HepG2 (cell line): ENCODE results near the gene SUV39H2. TPM values are rescaled to one million over a fixed set of nuclear protein-coding genes. Genes with fewer than 3 reads are reported as not detected.
"Not testable (repeated sequence)": the region's sequence is repeated elsewhere in the genome, so short reads cannot be mapped to it uniquely, and the experiment has no call there.

Experiments
- ATAC-seq: fragments of 200-7000 bp; cut with Tn5 transposase; 3 replicates; pipeline ENCODE4 v1.9.1; 2020; ENCODE audit warnings: mild to moderate bottlenecking, moderate library complexity
- BruUV-seq: library from RNA; stranded (reverse); fragments of 400-500 nt; replicated peaks from 2 replicates; lab custom pipeline; 2021; lab: Mats Ljungman, UMichigan
- CTCF ChIA-PET: fragments of 300-600 bp; formaldehyde crosslinking; extraction: SDS; loops from one replicate; lab custom pipeline; 2021; ENCODE audit warnings: low total read pairs, inconsistent platforms, low intra/inter-chr PET ratio; lab: Yijun Ruan, JAX
- POLR2A ChIA-PET: fragments of 350-600 bp; sonication (Branson Sonifier 250); formaldehyde crosslinking; loops from one replicate; lab custom pipeline; 2020; ENCODE audit warnings: antibody characterized with exemption, inconsistent platforms; lab: Yijun Ruan, JAX
- DNase-seq: peaks from one replicate; pipeline ENCODE4 v3.0.0-alpha.2; 2015; ENCODE audit warnings: low spot score
- FAIRE-seq: peaks from 3 replicates; lab custom pipeline; 2011; peaks lifted over from hg19 to GRCh38; lab: Jason Lieb, UNC
- H2AFZ ChIP-seq: one replicate; pipeline ENCODE4 v1.6.1; 2011; ENCODE audit warnings: low read length, inconsistent platforms
- H3K27ac ChIP-seq: fragments of 300-600 bp; 3 replicates; pipeline ENCODE4 v1.8.0; 2011; ENCODE audit warnings: mixed run types, mild to moderate bottlenecking, mixed read lengths, low read length, inconsistent platforms; ENCODE audit not compliant: insufficient read depth; ENCODE audit errors: extremely low read length
- H3K27me3 ChIP-seq, 2 experiments: fragments of 200-600 bp in 1 of 2; 2 replicates in 1 of 2; 3 replicates in 1 of 2; pipeline versions ENCODE4 v1.6.0 to v1.8.0; 2011; ENCODE audit warnings: low read length in 2 of 2, mild to moderate bottlenecking in 2 of 2, moderate library complexity in 2 of 2, inconsistent platforms in 1 of 2; ENCODE audit not compliant: insufficient read depth in 2 of 2, control insufficient read depth in 1 of 2
- H3K36me3 ChIP-seq, 2 experiments: fragments of 200-600 bp in 1 of 2; replicated peaks in 1 of 2; 2 replicates in 1 of 2; 3 replicates in 1 of 2; pipeline versions ENCODE4 v1.5.1 to v1.8.0; 2011; ENCODE audit warnings: low read length in 2 of 2, inconsistent platforms in 1 of 2; ENCODE audit not compliant: insufficient read depth in 2 of 2, control insufficient read depth in 1 of 2
- H3K4me1 ChIP-seq: 2 replicates; pipeline ENCODE4 v1.5.1; 2012; ENCODE audit warnings: low read length, inconsistent platforms; ENCODE audit not compliant: insufficient read depth
- H3K4me2 ChIP-seq: 2 replicates; pipeline ENCODE4 v1.6.0; 2011; ENCODE audit warnings: low read depth, low read length, inconsistent platforms
- H3K4me3 ChIP-seq, 3 experiments: fragments of 200-600 bp in 1 of 3; sonication (generic), shearing (Covaris generic) in 1 of 3; replicated peaks in 1 of 3; 2 replicates each; pipeline ENCODE4 v1.5.1; 2011 to 2016; ENCODE audit warnings: low read length in 3 of 3, inconsistent platforms in 2 of 3, low read depth in 2 of 3, mild to moderate bottlenecking in 2 of 3, control low read depth in 1 of 3, mixed read lengths in 1 of 3; ENCODE audit not compliant: insufficient read depth in 1 of 3
- H3K79me2 ChIP-seq: one replicate; pipeline ENCODE4 v1.6.1; 2011; ENCODE audit warnings: low read length, inconsistent platforms; ENCODE audit not compliant: insufficient read depth
- H3K9ac ChIP-seq: 2 replicates; pipeline ENCODE4 v1.6.0; 2011; ENCODE audit warnings: mild to moderate bottlenecking, low read depth, low read length, inconsistent platforms; ENCODE audit not compliant: insufficient read depth
- H3K9me3 ChIP-seq: 2 replicates; pipeline ENCODE4 v1.5.1; 2012; ENCODE audit warnings: mild to moderate bottlenecking, low read length
- H4K20me1 ChIP-seq: 2 replicates; pipeline ENCODE4 v1.6.0; 2011; ENCODE audit warnings: inconsistent platforms, mild to moderate bottlenecking, low read length, moderate library complexity; ENCODE audit not compliant: insufficient read depth
- ATAD3A ChIP-seq: sonication (generic); formaldehyde crosslinking; IDR thresholded peaks from 2 replicates; pipeline ENCODE4 v1.4.0; 2020; ENCODE audit warnings: missing genetic modification reagents
- HMGA1 ChIP-seq: sonication (generic); formaldehyde crosslinking; conservative IDR thresholded peaks from 2 replicates; pipeline ENCODE4 v1.4.0; 2020; ENCODE audit warnings: missing genetic modification reagents
- MNT ChIP-seq: fragments of 450-650 bp; IDR thresholded peaks from 2 replicates; pipeline ENCODE4 v1.6.1; 2016
- PTBP1 ChIP-seq: fragments of 200-400 bp; formaldehyde crosslinking; IDR thresholded peaks from 2 replicates; pipeline ENCODE4 v1.6.1; 2018; ENCODE audit warnings: low read length, low read depth; ENCODE audit not compliant: poor library complexity, severe bottlenecking
- SRY ChIP-seq: sonication (generic); formaldehyde crosslinking; IDR thresholded peaks from 2 replicates; pipeline ENCODE4 v1.8.0; 2022; ENCODE audit warnings: mild to moderate bottlenecking, missing genetic modification reagents
- TBL1XR1 ChIP-seq: fragments of 150-350 bp; IDR thresholded peaks from 2 replicates; pipeline ENCODE4 v1.6.1; 2014; ENCODE audit warnings: borderline replicate concordance, low read length; ENCODE audit not compliant: partially characterized antibody
- TEF ChIP-seq: sonication (generic); formaldehyde crosslinking; IDR thresholded peaks from 2 replicates; pipeline ENCODE4 v1.5.0; 2020; ENCODE audit warnings: missing genetic modification reagents
- ZNF121 ChIP-seq: sonication (generic); formaldehyde crosslinking; IDR thresholded peaks from 2 replicates; pipeline ENCODE4 v1.5.0; 2020; ENCODE audit warnings: mild to moderate bottlenecking, missing genetic modification reagents
- WGBS: methylation state at CpG from one replicate; pipeline ENCODE4 v1.1.6; 2017; ENCODE audit warnings: low lambda C conversion rate; 5-methylcytosine and 5-hydroxymethylcytosine counted together
- in situ Hi-C: cut with HindIII; loops from 2 replicates; pipeline ENCODE4 v1.10.0; 2017; ENCODE audit warnings: low pct_unique_long_range_greater_than_20kb; ENCODE audit not compliant: extremely low pct_ligation_motif_present
- intact Hi-C: fragments of 100-400 bp; cut with micrococcal nuclease; formaldehyde crosslinking; loops from one replicate; pipeline ENCODE4 v1.10.0; 2022; ENCODE audit not compliant: unreplicated experiment
- polyA plus RNA-seq, 8 experiments: library from polyadenylated mRNA; depleted of rRNA in 3 of 8; stranded (reverse) in 7 of 8; unstranded in 1 of 8; fragments of >200 nt; fragmentation: Illumina TruSeq in 4 of 8; extraction: Trizol in 4 of 8; gene quantifications; 2 replicates each; pipeline versions ENCODE4 v1.2.1 to v1.2.3, GENCODE V29; 2011 to 2016; ENCODE audit warnings: low read depth in 4 of 8, missing spikeins in 1 of 8, mixed read lengths in 1 of 8; ENCODE audit not compliant: insufficient read depth in 1 of 8
- total RNA-seq, 5 experiments: library from RNA; depleted of rRNA; stranded (reverse); fragments of >200 nt; fragmentation: Illumina TruSeq; extraction: Trizol; gene quantifications; 2 replicates each; pipeline ENCODE4 v1.2.3, GENCODE V29; 2016; ENCODE audit warnings: low read depth in 1 of 5

Gene SUV39H2
- total and polyA plus RNA-seq, 2 of the 13 experiments (the other 11 are each of a cell fraction or from before 2014, with no cell fraction given) = 9.0 to 44.3 TPM

- H3K9me3 ChIP-seq = no peaks in the 10 kb centered on the region
- H3K4me1 ChIP-seq = no peaks in the 10 kb centered on the region
- in situ Hi-C loops = no loop called here
- ChIA-PET CTCF (no interaction called here), POLR2A (no interaction called here)
- intact Hi-C loops = loop anchor here (2.0 kb wide), 1 partner anchor 27 kb away; the partner anchor contains the start of gene SUV39H2
- no peak for ATAC-seq
- H4K20me1 ChIP-seq = no peaks in the 10 kb centered on the region
- FAIRE-seq = no peak
- H3K27me3 ChIP-seq = no peaks in the 10 kb centered on the region
- TF ChIP-seq TBL1XR1 = no peak
- TF ChIP-seq HMGA1 (CRISPR knock-in tag) = no peak
- no peaks in the 10 kb centered on the region for H3K79me2 ChIP-seq
- H3K4me2 ChIP-seq = no peak overlapping the region
- no peak overlapping the region for H3K9ac ChIP-seq
- DNase-seq = no peak
- no peak overlapping the region for H3K27ac ChIP-seq
- no TSS peak for BruUV-seq
- peaks cover 4 to 55% of the 10 kb centered on the region in 2 experiments for H3K36me3 ChIP-seq
- WGBS = 93% methylated on average over 2 of the region's 2 CpGs
- H2AFZ ChIP-seq = no peak overlapping the region
- H3K4me3 ChIP-seq = no peak overlapping the region
Measured at GRCh38 chr10:14905890-14906289, 27.2 kb downstream of the SUV39H2 start.

- Histone ChIP-seq H3K4me1 (no peaks in the 10 kb centered on the region), H3K9me3 (no peaks in the 10 kb centered on the region), H3K36me3 (peaks cover 6 to 53% of the 10 kb centered on the region in 2 experiments; a peak in 4 of 5 replicates), H2AFZ (no peak overlapping the region), H3K27me3 (no peaks in the 10 kb centered on the region), H3K4me3 (no peak overlapping the region), H4K20me1 (no peaks in the 10 kb centered on the region), H3K27ac (no peak overlapping the region), H3K79me2 (no peaks in the 10 kb centered on the region), H3K9ac (no peak overlapping the region), H3K4me2 (no peak overlapping the region)
- FAIRE-seq = no peak
- in situ Hi-C loops (no loop called here), intact Hi-C loops (no loop called here)
- 100% methylated on average over 2 of the region's 2 CpGs for WGBS
- no peak for TF ChIP-seq PTBP1
- no peak for TF ChIP-seq MNT
- no peak for TF ChIP-seq SRY (CRISPR knock-in tag)
- TF ChIP-seq TEF (CRISPR knock-in tag) = no peak
- TF ChIP-seq ZNF121 (CRISPR knock-in tag) = peak; percentile 64
- no peak for TF ChIP-seq ATAD3A (CRISPR knock-in tag)
- BruUV-seq = no TSS peak
- ATAC-seq = no peak
- no peak for DNase-seq
- ChIA-PET CTCF (no interaction called here), POLR2A (no interaction called here)
Measured at GRCh38 chr10:14906765-14907164, 28.1 kb downstream of the SUV39H2 start.

- H3K27ac ChIP-seq, H4K20me1 ChIP-seq, ATAC-seq, intact Hi-C loops, DNase-seq, H3K9ac ChIP-seq, in situ Hi-C loops, CTCF ChIA-PET, H3K4me3 ChIP-seq, POLR2A ChIA-PET, BruUV-seq, H2AFZ ChIP-seq, FAIRE-seq, H3K27me3 ChIP-seq, H3K79me2 ChIP-seq, H3K9me3 ChIP-seq, H3K4me2 ChIP-seq, H3K4me1 ChIP-seq: not testable (repeated sequence)
- H3K36me3 ChIP-seq = peaks cover 6 to 49% of the 10 kb centered on the region in 2 experiments; a peak in 4 of 5 replicates
- 98% methylated on average over 4 of the region's 4 CpGs for WGBS
Measured at GRCh38 chr10:14907591-14907990, 28.9 kb downstream of the SUV39H2 start.
